ENCODE results near the gene RABGAP1L.
"Not testable (repeated sequence)": the region's sequence is repeated elsewhere in the genome, so short reads cannot be mapped to it uniquely, and the experiment has no call there.

The RABGAP1L gene

GRCh38 chr1:174309490-174309889 lies 150.2 kb downstream of the RABGAP1L start:
- DNase-seq = no peak

- DNase-seq = no peak
Measured at GRCh38 chr1:174314433-174314832, 155.1 kb downstream of the RABGAP1L start.

- no peak for DNase-seq
Measured at GRCh38 chr1:174315239-174315638, 155.9 kb downstream of the RABGAP1L start.

- not testable (repeated sequence) for DNase-seq
Measured at GRCh38 chr1:174320897-174321296, 161.6 kb downstream of the RABGAP1L start.

GRCh38 chr1:174322202-174322862 lies 163.0 kb downstream of the RABGAP1L start:
- no peak for DNase-seq

GRCh38 chr1:174324493-174324892 lies 165.2 kb downstream of the RABGAP1L start:
- no peak for DNase-seq

- DNase-seq = no peak
Measured at GRCh38 chr1:174324939-174325338, 165.6 kb downstream of the RABGAP1L start.

GRCh38 chr1:174326278-174326677 lies 167.0 kb downstream of the RABGAP1L start:
- no peak for DNase-seq

GRCh38 chr1:174333437-174333836 lies 174.1 kb downstream of the RABGAP1L start:
- DNase-seq = no peak

GRCh38 chr1:174337000-174337681 lies 177.8 kb downstream of the RABGAP1L start:
- peak; percentile 37 for DNase-seq

- not testable (repeated sequence) for DNase-seq
Measured at GRCh38 chr1:174340404-174340803, 181.1 kb downstream of the RABGAP1L start.

GRCh38 chr1:174344162-174344561 lies 184.8 kb downstream of the RABGAP1L start:
- no peak for DNase-seq

- no peak for DNase-seq
Measured at GRCh38 chr1:174352117-174352516, 192.8 kb downstream of the RABGAP1L start.

GRCh38 chr1:174352883-174353608 lies 193.7 kb downstream of the RABGAP1L start:
- DNase-seq = no peak

GRCh38 chr1:174358344-174358743 lies 199.0 kb downstream of the RABGAP1L start:
- no peak for DNase-seq

- DNase-seq = peak; percentile 13
Measured at GRCh38 chr1:174358786-174359453, 199.6 kb downstream of the RABGAP1L start.

- no peak for DNase-seq
Measured at GRCh38 chr1:174359454-174359805, 200.1 kb downstream of the RABGAP1L start.

GRCh38 chr1:174364996-174365736 lies 205.8 kb downstream of the RABGAP1L start:
- DNase-seq = no peak

GRCh38 chr1:174366946-174367345 lies 207.6 kb downstream of the RABGAP1L start:
- DNase-seq = no peak

- DNase-seq = no peak
Measured at GRCh38 chr1:174367892-174368291, 208.6 kb downstream of the RABGAP1L start.

- DNase-seq = no peak
Measured at GRCh38 chr1:174376030-174376429, 216.7 kb downstream of the RABGAP1L start.

GRCh38 chr1:174391716-174392115 lies 232.4 kb downstream of the RABGAP1L start:
- no peak for DNase-seq

GRCh38 chr1:174393885-174394284 lies 234.6 kb downstream of the RABGAP1L start:
- DNase-seq = no peak
